HL-60/S4 treated with retinoic acid at 250 ng/mL for 4 days and 3 days (cell line): ENCODE measurements around the gene FAM133A.

ENCODE experiments used
- in situ Hi-C: fragments of 300-500 bp; cut with MboI; formaldehyde crosslinking; loops from 2 replicates; pipeline ENCODE4 v1.7.0; 2022; ENCODE audit warnings: low sequenced_read_pairs

The FAM133A gene

DNA sequence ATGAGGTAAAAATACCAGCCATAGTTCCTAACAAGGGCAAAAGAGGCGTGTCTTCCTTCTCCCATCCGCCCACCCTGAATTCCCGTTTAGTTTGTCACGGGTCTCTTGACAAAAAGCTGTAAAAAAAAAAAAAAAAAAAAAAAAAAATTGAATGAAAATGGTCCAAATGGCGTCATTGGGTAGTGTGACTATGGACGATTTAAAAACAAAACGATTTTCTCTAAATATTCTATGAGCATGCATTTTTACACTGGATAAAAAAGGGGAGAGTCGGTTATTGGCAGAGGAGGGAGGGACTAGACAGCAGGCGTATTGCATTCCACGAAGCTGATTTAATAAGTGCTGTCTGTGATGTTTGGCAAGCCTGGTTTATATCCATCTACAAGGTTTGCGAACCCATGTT lies at the start of gene FAM133A:
Gene FAM133A, plus strand, starts transcription at position 338 of the 403 bp plus-strand sequence. CDS start 35,214 bp downstream, outside the sequence.
- in situ Hi-C loops: no loop called here

DNA sequence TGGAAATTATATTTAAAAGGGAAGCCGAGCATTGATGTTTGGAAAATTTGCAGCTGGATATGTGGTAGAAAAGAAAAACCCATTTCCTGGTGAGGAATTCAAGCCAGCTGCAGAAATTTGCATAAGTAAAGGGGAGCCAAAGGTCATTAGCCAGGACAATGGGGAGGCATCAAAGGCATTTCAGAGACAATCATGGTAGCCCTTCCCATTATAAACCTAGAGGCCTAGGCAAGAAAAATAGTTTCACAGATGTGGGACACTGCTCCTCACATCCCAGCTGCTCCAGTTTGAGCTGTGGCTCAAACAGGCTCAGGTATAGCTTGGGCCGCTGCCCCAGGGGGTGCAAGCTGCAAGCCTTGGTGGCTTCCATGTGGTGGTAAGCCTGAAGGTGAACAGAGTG lies 36.4 kb upstream of the FAM133A start:
- in situ Hi-C loops: no loop called here

DNA sequence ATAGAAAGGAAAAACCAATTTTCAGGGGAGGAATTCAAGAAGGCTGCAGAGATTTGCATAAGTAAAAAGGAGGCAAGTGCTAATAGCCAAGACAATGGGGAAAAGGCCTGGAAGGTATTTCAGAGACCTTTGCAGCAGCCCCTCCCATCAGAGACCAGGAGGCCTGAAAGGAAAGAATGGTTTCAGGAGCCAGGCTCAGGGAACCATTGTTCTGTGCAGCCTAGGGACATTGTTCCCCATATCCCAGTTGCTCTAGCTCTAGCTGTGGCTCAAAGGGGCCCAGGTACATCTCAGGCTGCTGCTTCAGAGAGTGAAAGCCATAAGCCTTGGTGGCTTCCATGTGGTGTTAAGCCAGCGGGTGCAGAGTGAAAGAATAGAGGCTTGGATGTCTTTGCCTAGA lies 24.6 kb upstream of the FAM133A start:
- in situ Hi-C loops: no loop called here

DNA sequence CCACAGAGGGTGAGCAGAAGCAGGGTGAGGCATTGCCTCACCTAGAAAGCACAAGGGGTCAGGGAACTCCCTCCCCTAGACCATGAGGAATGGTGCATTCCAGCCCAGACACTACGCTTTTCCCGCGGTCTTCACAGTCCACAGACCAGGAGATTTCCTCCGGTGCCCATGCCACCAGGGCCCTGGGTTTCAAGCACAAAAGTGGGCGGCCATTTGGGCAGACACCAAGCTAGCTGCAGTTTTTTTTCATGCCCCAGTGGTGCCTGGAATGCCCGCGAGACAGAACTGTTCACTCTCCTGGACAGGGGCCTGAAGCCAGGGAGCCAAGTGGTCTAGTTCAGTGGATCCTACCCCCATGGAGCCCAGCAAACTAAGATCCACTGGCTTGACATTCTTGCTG lies 13.4 kb upstream of the FAM133A start:
- in situ Hi-C loops: no loop called here

DNA sequence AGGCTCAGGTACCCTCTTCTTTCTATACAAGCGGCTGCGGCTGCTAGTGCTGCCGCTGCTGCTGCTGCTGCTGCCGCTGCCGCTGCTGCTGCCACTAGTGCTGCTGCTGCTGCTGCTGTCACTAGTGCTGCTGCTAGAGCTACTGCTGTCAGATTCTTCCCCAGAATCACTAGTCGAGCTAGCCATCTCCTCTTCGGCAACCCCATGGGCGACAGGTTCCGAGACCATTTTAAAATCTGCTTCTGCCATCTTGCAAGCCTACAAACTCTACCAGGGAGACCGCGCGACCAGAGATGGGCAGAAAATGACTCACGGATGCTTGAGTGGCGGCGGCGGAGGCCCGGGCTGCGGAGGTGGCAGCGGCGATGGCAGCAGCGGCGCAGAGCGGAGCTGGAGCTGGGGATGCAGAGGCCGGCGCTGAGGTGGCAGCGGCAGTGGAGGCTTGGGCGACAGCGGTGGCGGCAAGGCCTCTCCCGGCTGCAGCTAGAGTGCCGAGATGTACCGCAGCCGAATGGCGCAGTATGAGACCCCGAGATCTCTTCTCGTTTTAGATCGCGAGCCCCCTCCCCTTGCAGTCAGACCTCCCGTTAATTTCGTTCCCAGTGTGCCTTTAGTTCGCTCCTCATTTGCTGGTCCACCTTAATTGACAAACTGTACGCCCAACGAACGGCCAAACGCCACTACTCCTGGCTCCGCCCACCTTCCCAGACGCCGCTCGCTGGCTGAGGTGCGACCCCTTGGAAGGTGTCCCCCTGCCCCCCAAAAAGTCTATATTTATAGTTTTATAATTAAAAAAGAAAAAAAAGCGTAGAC lies 744 bp upstream of the FAM133A start, which contains the start of gene NAP1L3:
Gene NAP1L3, minus strand, starts transcription at position 523 of the 813 bp plus-strand sequence. Its CDS starts 274 bp downstream, at position 249.
- in situ Hi-C loops: no loop called here

DNA sequence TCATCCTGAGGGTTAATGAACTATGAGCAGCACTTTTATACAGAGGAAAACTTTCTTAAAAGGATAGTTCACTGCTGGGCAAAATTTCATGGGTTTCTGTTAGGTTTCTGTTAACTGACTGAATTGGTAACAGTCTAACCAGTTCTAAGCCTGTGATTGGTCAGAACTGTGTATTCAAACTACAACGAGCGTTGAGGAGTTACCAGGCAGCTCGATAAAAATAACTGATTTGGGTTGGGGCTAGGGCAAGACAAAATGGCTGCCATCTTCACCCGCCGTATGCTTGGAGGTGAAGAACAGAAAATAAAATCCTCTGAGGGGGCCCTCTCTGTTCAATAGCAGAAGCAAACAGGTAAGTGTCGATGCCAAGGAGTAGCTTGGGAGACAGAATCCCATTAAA lies 22.0 kb downstream of the FAM133A start:
- in situ Hi-C loops: no loop called here

DNA sequence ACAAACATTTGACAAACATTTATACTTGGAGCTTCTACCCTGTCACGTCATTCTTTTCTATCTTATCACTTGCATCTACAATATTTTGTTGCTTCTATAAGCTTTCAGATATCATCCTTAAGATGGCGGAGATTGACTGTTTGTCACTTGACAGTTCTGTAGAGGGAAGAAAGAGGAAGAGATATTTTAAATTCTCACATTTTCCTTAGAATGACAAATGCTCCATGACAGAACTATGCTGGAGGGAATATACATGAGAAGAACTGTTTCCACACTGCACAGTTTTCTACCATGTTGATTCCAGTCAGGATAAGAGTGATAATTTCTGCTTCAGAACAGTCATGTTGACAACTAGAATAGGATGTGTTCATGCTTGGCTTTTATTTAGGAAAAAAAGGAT lies 29.7 kb downstream of the FAM133A start:
- in situ Hi-C loops: no loop called here

DNA sequence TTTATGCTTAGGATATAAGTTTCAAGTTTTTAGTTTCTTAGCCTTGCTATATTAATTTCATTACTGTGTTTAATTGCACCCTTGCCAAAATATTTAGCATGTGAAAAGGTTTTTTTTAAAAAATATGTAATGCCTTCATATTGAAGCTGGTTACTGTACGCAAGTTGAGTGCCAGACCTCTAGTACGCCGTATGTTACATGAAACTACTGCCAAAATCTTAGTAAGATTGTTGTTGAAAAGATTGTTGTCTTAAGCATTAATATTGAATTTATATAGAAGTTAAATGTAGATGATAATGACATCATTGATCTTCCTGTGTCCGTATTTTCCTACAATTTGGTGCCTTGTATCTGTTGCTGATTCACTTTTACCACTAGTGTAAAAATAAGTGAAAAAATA lies 37.1 kb downstream of the FAM133A start:
- in situ Hi-C loops: no loop called here

DNA sequence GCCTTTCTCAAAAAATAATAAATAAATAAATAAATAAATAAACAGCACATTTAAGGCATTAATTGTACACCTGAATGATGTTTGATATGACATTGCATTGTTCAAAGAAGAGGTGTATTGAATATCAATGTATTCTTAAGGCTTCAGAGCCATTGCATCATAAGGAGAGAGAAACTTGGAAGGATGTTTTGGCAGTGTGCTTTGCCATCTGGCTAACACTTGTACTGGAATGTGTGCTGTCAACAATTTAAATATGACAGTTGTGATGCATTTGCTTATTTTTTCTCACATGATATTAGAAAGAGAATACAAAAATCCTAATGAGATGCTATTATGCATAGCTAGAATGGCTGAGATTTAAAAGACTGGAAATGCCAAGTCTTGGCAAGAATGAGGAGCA lies 67.8 kb downstream of the FAM133A start:
- in situ Hi-C loops: no loop called here

DNA sequence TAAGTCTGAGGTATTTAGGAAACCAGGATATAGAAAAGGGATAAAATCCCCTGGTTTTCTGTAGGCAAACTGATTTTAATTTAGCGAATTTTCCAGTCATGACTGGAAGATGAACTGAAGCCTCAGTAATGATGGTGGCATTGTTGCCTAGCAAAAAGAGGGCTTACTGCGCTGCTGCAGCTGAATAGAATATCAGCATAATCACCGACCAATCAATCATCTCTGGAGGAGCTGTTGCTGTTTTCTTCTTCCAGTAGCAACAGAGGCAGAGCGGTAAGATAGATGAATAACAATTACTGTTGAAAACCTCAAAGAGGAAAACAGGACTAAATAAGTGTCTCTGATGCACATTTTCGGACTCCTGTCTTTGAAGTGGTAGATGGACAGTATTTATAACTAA lies 86.2 kb downstream of the FAM133A start:
- in situ Hi-C loops: no loop called here
